ENCODE data around the gene CABCOCO1.

Gene CABCOCO1

DNA sequence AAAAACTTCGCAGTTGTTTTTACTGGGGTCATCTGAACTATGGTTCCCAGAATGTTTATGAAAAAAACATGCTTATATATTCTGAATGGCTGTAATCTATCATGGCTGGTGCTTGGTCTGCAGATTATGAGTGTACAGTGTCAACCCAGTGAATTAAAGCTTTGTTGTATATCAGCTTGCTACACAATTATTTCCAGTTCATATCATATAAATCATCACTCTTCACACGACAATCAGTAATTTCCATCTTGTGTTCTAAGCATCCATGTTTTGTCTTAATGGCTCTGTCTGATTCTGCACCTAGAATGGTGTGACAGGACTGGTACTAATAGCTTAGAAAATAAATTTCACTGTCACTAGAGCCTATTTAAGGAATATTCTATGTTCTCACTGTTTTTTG, 83.6 kb downstream of the CABCOCO1 start:
- no peak for DNase-seq (ENCODE audit: extremely low read depth, insufficient read length)
- TF ChIP-seq, protein P1, sequence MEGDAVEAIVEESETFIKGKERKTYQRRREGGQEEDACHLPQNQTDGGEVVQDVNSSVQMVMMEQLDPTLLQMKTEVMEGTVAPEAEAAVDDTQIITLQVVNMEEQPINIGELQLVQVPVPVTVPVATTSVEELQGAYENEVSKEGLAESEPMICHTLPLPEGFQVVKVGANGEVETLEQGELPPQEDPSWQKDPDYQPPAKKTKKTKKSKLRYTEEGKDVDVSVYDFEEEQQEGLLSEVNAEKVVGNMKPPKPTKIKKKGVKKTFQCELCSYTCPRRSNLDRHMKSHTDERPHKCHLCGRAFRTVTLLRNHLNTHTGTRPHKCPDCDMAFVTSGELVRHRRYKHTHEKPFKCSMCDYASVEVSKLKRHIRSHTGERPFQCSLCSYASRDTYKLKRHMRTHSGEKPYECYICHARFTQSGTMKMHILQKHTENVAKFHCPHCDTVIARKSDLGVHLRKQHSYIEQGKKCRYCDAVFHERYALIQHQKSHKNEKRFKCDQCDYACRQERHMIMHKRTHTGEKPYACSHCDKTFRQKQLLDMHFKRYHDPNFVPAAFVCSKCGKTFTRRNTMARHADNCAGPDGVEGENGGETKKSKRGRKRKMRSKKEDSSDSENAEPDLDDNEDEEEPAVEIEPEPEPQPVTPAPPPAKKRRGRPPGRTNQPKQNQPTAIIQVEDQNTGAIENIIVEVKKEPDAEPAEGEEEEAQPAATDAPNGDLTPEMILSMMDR (IDR thresholded peaks at IDR 0.05; ENCODE audit: insufficient read depth, low read length, poor library complexity, severe bottlenecking) = no peak

DNA sequence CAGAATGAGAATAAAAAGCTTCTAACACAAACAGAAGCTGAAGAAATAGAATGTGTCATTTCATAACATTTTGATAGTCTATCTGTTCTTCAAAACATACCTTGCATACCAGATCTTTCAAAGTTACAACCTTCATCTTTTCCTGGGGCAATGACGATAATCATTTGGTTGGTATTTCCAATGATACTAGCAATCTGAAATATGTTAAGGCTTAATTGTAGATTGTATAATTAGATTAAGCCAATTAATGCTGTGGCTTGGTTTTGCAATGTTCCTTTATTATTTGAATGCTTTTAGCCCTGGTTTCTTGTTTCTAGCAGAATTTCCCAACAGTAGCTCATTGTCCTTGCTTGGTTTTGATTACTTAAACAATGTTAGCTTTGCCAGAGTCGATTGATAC, 84.6 kb downstream of the CABCOCO1 start:
- DNase-seq (ENCODE audit: extremely low read depth, insufficient read length) = no peak
- Histone ChIP-seq H3K36me3 (ENCODE audit: control insufficient read depth, insufficient read depth, low read length) (no peaks in the 10 kb centered on the region), H3K27me3 (replicated peaks; ENCODE audit: control insufficient read depth, insufficient read depth, low read length) (no peaks in the 10 kb centered on the region), H3K4me3 (replicated peaks; ENCODE audit: low read depth, low read length) (no peak overlapping the region)
- TF ChIP-seq, protein P1 (IDR thresholded peaks at IDR 0.05; ENCODE audit: insufficient read depth, low read length, poor library complexity, severe bottlenecking) = no peak

More for the DNA sequence above, 83.6 kb downstream of the CABCOCO1 start:
- Histone ChIP-seq H3K27me3 (replicated peaks; ENCODE audit: control insufficient read depth, insufficient read depth, low read length) (no peaks in the 10 kb centered on the region), H3K36me3 (ENCODE audit: control insufficient read depth, insufficient read depth, low read length) (no peaks in the 10 kb centered on the region), H3K4me3 (replicated peaks; ENCODE audit: low read depth, low read length) (no peak overlapping the region)

DNA sequence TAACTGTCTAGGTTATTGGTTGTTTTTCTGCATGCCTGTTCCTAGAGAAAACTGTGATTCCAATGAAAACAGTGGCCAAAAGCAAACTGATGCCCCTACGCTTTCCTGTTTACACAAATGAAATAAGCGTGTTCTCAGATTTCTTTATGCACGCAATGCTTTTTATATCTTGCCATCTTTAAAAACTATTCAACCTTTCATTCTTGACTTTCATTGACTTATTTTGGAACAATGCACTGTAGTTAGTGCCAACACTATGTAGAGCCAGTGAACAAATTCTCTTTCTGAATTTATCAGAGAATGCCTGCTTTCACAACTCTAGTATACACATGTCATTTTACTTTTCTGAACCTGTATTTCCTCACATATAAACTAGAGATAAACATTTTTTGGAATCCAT, 86.6 kb downstream of the CABCOCO1 start:
- no peak for DNase-seq (ENCODE audit: extremely low read depth, insufficient read length)
- TF ChIP-seq, protein P1 (IDR thresholded peaks at IDR 0.05; ENCODE audit: insufficient read depth, low read length, poor library complexity, severe bottlenecking) = no peak
- Histone ChIP-seq H3K4me3 (replicated peaks; ENCODE audit: low read depth, low read length) (no peak overlapping the region), H3K27me3 (replicated peaks; ENCODE audit: control insufficient read depth, insufficient read depth, low read length) (no peaks in the 10 kb centered on the region), H3K36me3 (ENCODE audit: control insufficient read depth, insufficient read depth, low read length) (no peaks in the 10 kb centered on the region)

DNA sequence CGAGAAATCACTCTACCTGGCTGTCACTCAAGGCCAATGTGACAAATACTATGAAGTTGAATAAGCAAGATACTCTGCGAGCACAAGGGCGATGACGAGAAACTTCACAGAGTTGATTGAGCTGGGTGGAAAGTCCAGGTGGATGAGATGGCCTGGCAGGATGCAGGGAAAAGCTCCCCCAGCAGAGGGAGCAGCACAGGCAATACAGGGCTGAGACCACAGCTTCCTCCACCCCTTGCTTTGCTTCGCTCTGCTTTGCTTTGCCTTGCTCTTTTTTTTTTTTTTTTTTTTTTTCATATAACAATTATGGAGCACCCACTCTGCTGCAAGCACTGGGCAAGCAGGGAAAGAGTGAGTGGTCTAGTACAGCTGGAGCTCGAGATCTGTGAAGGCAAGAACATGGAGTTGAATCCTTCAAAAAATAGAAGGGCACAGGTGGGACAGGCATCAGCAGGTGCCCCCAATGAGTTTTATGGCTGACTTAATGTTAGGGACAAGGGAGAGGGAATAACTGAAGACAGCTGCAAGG, 88.3 kb downstream of the CABCOCO1 start:
- Histone ChIP-seq H3K27me3 (replicated peaks; ENCODE audit: control insufficient read depth, insufficient read depth, low read length) (no peaks in the 10 kb centered on the region), H3K4me3 (replicated peaks; ENCODE audit: low read depth, low read length) (no peak overlapping the region), H3K36me3 (ENCODE audit: control insufficient read depth, insufficient read depth, low read length) (no peaks in the 10 kb centered on the region)
- DNase-seq (ENCODE audit: extremely low read depth, insufficient read length) = peak; percentile 31
- TF ChIP-seq, protein P1 (IDR thresholded peaks at IDR 0.05; ENCODE audit: insufficient read depth, low read length, poor library complexity, severe bottlenecking) = peak; percentile 90

DNA sequence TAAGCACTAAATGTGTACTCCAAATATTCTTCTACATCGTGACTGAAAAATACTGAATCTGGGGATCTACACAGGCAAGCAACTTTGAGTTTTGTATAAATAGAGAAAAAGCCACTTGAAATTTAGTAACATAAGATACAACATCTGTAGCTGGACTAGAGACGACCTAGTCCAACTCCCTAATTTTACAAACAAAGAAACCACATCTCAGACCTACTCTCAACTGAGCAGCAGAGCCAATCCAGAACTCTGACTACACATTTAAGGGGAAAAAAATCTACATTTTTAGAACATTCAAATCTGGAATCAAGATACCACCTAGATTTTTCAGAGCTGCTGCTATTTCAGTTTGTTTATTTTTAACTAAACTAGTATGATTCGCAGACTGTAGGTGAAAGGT, 88.9 kb downstream of the CABCOCO1 start:
- Histone ChIP-seq H3K4me3 (replicated peaks; ENCODE audit: low read depth, low read length) (no peak overlapping the region), H3K36me3 (ENCODE audit: control insufficient read depth, insufficient read depth, low read length) (no peaks in the 10 kb centered on the region), H3K27me3 (replicated peaks; ENCODE audit: control insufficient read depth, insufficient read depth, low read length) (no peaks in the 10 kb centered on the region)
- TF ChIP-seq, protein P1 (IDR thresholded peaks at IDR 0.05; ENCODE audit: insufficient read depth, low read length, poor library complexity, severe bottlenecking) = no peak
- no peak for DNase-seq (ENCODE audit: extremely low read depth, insufficient read length)

All from GM06990 (cell line).